HG03571 (cell line): ENCODE results near the gene GTPBP4.
A peak's percentile ranks its signal among the peaks of the same experiment; 100 is the strongest.
"Not testable (repeated sequence)": the region's sequence is repeated elsewhere in the genome, so short reads cannot be mapped to it uniquely, and the experiment has no call there.

Experiments
- ATAC-seq: cut with Tn5 transposase; IDR thresholded peaks from one replicate; pipeline ENCODE4 v1.9.1; 2021; ENCODE audit not compliant: unreplicated experiment

The GTPBP4 gene

DNA sequence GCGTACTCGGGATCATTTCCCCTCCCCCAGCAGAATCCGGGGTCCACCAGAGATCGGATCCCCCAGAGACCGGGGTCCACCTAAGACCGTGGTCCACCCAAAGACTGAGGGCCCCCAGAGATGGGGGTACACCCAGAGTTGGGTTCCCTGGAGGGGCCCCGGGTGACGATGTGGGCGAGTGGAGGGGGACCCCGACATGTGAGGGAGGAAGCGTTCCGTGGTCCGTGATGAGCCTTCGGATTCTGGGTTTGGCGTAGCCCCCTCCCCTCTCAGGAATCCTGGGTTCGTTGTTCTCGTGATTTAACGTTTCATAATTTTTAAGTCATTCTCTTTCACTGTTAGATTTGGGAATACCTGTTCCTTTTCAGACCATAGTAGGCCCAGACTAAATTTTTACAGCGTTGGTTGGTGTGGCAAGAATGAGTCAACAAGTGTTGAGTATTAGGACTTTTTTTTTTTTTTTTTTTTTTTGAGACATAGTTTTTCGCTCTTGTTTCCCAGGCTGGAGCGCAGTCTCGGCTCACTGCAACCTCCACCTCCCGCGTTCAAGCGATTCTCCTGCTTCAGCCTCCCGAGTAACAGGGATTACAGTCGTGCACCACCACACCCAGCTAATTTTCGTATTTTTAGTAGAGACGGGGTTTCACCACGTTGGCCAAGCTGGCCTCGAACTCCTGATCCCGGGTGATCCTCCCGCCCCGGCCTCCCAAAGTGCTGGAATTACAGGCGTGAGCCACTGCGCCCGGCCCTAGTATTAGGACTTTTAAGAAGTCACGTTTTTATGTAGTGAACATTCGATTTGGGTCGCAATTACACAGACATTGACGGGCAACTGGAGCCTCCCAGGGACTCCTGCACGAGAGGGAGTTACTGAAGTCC, 672 bp downstream of the GTPBP4 start:
- peak; percentile 5 for ATAC-seq

DNA sequence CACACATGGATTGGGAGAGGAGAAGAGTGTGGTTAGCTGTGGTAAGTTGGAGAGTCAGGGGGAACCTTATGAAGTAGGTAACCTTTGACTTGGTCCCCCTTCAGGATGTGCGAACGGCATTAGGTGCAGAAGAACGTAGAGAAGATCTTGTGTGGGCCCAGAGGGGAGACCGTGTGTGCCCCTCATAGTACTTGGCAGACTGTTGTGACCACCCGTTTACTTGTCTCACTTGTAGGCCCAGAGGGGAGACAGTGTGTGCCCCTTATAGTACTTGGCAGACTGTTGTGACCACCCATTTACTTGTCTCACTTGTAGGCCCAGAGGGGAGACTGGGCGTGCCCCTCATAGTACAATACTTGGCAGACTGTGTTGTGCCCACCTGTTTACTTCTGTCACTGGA, 2.6 kb downstream of the GTPBP4 start:
- no peak for ATAC-seq

DNA sequence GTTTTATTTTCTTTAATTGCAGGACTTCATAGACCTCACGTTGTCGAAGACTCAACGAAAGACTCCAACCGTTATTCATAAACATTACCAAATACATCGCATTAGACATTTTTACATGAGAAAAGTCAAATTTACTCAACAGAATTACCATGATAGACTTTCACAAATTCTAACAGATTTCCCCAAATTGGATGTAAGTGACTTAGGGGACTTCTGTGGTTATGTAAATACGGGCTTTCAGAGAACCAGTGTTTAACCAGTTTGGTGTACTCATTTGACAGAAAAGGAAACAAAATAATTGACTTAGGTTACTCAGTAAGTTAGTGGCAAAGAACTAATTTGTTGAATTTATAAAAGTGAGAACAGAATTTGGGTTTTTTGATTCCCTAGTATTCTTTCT, 4.2 kb downstream of the GTPBP4 start:
- ATAC-seq = no peak

DNA sequence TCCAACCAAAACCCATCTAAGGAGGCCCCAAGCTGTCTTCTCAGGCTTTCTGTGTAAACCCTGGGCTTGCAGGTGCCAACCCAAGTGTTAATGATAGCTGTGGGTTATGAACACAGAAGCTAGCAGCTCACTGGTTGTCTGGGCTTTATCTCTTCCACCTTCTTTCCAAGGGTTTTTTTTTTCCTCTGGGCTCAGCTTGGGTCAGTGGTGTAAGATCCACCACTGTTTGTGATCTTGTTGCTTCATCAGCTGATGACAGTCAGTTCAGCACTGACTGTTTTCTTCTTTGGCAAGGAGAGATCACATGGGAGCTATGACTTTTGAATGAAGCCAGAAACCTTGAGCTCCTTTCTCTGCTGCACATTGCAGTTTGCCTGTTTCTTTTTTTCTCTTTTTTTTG, 4.6 kb downstream of the GTPBP4 start:
- no peak for ATAC-seq

DNA sequence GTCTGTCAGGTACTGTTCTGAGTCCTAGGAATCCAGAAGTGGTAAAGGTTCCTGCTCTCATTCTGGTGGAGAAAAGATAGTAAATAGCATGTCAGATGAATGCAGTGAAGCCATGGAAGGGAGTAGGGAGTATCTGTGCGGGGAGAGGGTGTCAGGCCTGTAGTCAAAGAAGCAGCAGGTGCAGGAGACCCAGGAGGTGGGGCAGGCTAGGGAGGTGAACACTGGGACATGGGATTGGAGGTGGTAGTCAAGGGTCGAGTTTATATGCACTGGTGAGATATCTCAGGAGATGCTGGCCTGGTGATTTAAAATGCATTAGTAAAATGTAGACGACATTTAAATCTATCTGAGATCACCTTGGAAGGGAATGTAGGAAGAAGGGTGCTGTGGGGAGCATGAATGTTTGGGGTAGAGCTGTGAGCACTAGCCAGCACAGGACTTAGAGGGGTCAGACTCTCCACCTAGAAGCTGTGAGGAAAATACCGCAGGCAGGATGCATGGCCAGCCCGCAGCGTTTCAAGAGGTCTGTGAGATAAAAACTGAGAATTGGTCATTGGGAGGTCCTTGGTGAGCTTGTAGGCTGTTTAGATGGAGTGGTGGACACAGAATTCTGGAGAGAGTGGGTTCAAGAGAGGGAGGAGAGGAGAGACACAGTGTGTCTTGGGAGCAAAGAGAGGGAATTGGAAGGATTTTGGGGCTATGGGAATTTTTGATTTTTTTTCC, 6.8 kb downstream of the GTPBP4 start:
- no peak for ATAC-seq

DNA sequence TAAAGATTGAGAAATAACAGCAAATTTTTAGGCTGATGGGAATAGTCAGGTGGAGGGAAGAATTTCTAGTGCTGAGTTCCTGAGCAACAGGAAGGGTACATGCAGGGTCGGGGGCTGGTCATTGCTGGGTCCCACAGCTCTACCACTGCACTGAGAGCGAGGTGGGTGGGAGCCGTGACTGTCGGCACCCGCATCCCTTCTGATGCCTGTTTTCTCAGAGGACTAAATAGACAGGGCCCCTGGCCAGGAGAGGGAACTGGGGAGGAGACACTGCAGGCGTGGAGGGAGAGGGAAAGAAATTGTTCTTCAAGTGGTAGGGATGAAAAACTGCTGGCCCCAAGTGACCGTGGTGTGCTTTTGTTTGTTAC, 7.3 kb downstream of the GTPBP4 start:
- ATAC-seq = no peak

DNA sequence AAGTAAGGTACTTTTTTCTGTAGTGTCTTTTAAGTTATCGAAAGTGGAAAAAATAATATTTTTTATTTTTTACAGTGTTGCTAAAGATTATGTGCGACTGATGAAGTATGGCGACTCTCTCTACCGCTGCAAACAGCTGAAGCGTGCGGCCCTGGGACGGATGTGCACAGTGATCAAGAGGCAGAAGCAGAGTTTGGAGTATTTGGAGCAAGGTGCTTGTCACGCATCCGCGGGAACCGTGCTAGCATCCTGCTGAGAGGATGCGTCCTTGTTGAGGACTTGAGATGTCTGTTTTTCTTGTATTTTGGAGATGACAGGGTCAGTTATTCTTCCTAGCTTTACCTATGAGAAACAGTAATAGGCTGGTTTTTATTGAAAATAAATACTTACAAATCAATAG, 7.8 kb downstream of the GTPBP4 start:
- ATAC-seq = no peak

DNA sequence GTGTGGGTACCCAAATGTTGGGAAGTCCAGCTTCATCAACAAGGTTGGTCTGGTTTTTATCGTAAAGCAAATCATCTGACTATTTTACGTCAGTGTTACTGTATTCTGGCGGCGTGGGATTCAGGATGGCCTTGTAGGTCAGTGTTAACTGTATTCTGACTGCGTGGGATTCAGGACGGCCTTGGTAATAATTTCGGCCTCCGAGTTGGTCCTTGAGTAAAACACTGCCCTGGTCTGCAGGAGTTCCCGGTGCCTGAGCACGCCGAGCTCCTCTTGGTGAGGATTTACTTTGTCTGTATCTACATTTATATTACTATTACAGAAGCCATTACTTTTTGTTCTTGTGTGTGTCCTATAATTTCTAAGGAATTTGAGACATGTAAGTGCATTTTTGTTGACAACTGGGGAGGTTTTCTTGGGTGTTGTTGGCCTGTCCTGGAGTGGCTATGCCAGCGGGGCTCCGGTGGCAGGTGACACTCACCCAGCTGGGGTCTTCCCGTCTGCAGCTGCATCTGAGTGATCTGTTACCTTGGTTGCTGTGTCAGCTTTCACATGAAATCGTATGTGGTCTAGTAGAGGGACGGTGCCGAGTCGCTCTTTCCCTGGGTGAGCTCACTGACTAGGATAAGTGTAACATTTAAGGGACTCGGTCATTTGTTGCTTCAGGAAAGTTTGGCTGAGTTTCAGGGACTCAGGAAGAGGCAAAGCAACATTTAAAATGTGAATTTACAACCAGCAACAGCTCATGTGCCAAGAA, 9.2 kb downstream of the GTPBP4 start:
- no peak for ATAC-seq

DNA sequence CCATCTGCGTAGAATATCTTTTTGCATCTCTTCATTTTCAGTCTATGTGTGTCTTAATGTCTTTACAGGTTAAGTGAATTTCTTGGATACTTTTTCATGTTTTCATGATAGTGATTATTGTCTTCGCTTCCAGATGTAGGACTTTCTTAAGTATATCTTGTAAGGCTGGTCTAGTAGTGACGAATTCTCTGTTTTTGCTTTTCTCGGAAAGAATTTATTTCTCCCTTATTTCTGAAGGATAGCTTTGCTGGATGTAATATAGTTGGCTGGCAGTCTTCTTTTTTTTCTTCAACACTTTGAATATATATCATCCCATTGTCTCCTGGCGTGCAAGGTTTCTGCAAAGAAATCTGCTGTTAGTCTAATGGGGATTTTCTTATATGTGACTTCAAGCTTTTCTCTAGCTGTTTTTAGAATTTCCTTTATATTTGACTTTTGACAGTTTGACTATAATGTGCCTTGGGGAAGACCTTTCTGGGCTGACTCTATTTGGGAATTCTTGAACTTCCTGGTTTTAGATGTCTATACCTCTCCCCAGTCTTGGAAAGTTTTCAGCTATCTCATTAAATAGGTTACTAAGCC, 14.3 kb downstream of the GTPBP4 start:
- ATAC-seq = no peak

DNA sequence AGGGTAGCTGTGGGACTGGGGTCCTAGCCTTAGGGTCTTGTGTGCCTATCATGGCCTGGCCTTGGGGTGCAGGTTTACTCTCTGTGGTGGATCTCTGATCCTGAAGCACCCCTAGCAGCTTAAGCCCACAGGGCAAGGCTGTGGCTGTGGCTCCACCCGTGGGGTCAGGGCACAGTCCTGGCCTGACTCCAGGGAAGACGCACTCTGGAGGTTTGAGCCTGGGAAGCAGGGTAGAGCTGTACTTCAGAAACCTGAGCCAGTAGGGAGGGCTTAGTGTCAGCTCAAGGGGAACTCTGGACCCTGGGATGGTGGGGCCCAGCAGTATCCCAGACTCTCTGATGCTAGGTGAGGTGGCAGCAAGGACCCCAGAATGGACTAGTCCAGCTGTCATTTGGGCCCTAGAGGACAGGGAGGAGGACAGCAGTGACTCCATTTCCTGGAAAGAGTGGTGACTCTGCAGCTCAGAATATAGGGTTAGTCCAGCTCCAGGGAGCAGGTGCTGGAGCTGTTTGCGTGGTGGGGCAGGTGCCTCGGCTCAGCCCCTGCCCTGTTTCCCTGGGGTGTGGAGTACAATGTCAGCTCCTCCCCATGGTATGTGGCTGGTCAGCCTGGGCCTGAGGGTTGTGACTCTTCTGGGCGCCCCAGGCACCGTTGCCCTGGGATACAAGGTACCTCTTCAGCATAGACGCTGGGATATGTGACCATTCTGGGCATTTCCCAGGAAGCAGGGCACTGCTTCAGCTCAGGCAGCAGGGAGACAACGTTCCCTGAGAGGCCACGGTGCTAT, 15.8 kb downstream of the GTPBP4 start:
- no peak for ATAC-seq

DNA sequence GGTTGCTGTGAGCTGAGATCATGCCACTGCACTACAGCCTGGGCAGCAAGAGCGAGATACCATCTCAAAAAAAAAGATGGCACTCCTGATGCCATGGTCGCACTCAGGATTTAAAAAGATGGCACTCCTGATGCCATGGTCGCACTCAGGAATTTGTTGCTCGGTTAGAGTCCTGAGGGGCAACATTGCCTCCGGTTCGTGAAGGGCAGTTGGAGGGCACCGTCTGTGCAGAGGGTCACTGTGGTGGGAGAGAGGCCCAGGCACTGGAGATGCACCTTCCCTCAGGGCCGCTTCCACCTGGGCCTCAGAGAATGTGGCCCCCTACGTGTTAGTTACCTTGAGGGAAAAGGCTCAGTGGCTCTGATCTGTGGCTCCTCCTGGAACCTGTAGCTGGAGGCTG, 18.3 kb downstream of the GTPBP4 start:
- no peak for ATAC-seq

DNA sequence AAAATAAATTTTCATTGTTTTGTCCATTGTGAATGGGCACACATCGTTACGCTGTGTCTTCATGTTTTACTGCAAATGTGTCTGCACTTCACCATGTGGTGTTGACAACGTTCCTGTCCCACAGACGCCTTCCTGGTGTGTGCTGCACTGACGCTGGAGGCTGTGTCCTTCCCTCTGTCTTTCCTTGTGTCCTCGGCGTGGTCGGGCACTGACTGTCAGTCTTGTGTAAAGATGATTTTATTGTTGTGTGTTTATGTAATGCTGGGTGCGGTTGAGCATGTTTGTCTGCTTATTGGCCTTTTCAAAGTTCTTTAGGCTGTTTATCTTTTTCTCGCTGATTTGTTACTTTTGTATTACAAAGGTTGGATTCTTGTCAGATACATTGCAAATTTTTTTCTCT, 19.3 kb downstream of the GTPBP4 start:
- no peak for ATAC-seq

DNA sequence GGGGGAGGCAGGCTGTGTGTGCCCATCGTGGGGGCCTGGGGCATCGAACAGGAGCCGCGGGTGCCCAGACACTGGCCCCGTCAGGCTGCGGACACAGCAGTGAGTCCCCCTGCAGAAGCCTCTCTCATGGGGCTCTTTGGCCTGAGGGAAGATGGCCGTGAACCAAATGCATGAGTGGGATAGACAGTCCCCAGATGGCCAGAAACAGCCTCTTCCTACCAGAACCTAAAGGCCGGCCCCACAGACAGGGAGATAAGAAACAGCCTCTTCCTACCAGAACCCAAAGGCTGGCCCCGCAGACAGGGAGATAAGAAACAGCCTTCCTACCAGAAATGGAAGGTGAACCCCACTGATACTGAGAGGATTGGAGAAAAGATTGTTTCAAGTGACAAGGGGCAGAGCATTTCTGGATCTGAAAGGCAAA, 20.8 kb downstream of the GTPBP4 start:
- no peak for ATAC-seq

DNA sequence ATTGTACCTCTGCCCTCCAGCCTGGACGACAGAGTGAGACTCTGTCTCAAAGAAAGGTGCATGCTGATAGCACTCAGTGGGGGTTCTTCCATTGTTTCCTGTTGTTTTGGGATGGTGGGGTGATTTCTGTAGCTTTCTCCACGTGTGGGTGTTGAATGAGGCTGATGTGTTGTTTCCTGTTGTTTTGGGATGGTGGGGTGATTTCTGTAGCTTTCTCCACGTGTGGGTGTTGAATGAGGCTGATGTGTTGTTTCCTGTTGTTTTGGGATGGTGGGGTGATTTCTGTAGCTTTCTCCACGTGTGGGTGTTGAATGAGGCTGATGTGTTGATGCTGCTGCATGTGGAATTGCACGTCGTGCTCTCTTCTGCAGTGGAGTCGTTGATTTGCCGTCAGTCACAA, 21.7 kb downstream of the GTPBP4 start:
- ATAC-seq = not testable (repeated sequence)

DNA sequence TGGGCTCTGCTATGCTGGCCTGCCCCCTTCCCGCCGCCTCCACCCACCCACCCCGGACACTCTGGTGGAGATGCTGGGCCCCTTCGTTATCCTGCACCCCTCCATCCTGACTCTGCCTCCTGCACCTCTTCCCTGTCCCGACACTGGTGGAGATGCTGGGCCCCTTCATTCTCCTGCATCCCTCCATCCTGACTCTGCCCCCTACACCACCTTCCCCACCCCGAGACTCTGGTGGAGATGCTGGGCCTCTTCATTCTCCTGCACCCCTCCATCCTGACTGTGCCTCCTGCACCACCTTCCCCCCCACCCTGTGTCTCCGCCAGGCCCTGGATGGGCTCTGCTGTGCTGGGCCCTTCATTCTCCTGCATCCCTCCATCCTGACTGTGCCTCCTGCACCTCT, 22.5 kb downstream of the GTPBP4 start:
- no peak for ATAC-seq

DNA sequence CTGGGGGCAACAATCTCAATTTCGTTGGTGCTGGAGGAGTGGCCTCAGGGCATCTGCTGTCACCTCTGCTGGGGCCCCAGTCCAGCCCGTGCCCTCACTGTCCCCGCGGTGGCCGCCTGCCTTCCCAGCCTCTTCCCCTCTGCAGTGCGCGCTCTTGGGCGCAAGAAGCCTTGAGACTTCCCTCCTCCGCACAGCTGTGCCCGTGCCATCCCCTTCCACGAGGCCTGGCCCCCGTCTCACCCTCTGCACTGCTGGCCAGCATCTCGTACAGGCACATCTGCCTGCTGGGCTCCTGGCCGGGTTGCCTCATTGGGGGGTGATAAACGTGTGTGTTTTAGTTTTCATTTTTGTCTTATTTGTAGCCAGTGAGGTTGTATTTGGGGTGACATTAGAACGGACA, 23.5 kb downstream of the GTPBP4 start:
- ATAC-seq = no peak

DNA sequence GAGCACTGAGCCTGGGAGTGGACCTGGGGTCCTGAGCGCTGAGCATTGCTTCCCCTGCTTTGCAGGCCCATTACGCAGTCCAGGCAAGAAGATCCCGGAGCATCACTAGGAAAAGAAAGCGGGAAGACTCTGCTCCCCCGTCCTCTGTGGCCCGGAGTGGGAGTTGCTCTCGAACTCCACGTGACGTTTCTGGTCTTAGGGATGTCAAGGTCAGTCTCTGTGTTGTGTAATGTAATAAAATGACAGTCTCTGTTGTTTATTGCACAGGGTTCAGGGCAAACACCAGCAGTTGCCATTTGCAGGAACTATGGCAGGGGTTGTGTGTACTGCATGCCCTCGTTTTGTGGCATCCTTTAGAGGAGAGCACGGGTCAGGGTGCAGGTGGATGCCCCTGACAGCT, 27.5 kb downstream of the GTPBP4 start:
- ATAC-seq = no peak

DNA sequence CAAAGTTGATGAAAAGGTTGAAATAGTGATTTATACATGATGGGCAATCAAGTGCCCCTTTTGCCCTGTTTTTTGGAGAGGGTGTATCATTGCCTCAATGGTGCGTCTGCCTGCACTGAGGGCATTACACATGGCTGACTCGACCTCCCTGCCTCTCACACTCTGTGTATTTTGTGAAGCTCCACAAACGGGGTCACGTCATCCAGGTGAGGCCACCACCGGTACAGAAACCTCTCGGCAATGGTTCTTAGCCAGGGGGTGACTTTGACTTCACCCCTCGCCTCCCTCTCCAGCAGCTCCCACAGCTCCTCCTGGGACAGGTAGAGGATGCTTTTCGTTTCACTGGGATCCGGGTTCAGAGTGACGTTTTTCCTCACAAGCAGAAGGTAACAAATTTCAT, 31.1 kb downstream of the GTPBP4 start:
- ATAC-seq = no peak

DNA sequence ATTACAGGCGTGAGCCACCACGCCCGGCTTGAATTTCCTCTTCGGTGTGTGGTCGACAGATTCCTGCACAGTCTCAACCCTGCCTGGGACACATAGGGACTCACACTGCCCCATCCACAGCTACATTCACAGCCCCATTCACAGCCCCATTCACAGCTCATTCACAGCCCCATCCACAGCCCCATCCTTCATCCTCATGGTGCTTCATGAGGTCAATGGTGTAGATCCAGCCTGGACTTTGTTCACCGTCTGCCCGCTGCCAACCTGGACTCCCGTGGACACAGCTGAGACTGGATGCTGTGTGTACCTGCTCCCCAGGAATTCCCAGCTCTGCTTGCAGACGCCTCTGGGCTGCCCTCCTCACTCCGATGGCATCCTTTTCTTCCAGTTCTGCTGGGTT, 32.2 kb downstream of the GTPBP4 start:
- no peak for ATAC-seq

DNA sequence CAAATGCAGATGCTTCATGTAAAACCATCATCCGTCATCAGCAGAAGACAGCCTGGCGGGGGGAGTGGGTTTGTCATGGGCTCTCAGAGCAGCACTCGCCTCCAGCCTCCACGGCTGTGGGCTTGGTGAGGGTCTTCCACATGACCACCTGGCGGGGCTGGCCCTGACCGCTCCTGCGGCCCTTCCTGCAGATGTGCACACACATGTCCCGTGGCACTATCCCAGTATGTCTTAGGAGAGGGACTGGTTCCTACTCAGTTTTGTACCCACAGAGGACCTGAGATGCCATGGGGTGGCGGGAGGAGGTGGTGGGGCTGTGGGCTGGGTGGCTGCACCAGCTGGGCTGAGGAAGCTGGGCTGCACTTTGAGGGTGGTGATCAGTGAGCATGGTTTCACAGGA, 32.7 kb downstream of the GTPBP4 start:
- no peak for ATAC-seq

DNA sequence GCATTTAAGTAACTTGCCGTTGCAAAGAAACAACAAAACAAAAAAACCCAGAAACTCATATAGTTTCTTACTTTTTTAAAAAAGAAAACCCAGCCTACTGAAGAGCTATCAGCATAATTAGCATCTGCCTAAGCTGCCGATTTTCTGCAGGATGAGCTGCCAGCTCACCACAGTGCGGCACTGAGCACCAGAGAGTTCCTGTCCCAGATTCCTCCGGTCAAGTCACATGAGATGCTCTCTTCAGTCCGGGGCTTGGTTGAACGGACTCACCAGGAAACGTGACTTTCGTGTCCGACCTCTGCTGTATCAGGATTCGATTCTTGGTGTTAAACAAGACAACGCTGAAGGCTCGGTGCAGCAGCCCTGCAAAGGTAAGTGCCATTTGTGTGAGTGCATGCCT, 34.2 kb downstream of the GTPBP4 start:
- no peak for ATAC-seq
